Inferior parietal cortex (tissue), 1 donor: Measurements from ENCODE around the gene LRRC55.

Experiments used
- DNase-seq: peaks from one replicate; pipeline ENCODE4 v3.0.0-alpha.2; 2016; ENCODE audit errors: extremely low spot score

Gene LRRC55

GRCh38 chr11:57181678-57182305, at the start of gene LRRC55:
Gene LRRC55, plus strand, starts transcription at chr11:57181953. Its CDS starts 70 bp downstream, at chr11:57182023.
- no peak for DNase-seq

GRCh38 chr11:57133366-57134038, 48.3 kb upstream of the LRRC55 start:
- DNase-seq = no peak

- DNase-seq = no peak
These were observed 47.5 kb upstream of the LRRC55 start for GRCh38 chr11:57134284-57134683.

- no peak for DNase-seq
These were observed 46.6 kb upstream of the LRRC55 start for GRCh38 chr11:57135020-57135751.

- DNase-seq = no peak
These were observed 41.2 kb upstream of the LRRC55 start for GRCh38 chr11:57140568-57140967.

- no peak for DNase-seq
These were observed 38.3 kb upstream of the LRRC55 start for GRCh38 chr11:57143459-57143858.

GRCh38 chr11:57144075-57144474, 37.7 kb upstream of the LRRC55 start:
- no peak for DNase-seq

- DNase-seq = no peak
These were observed 37.0 kb upstream of the LRRC55 start for GRCh38 chr11:57144531-57145320.

GRCh38 chr11:57146301-57146700, 35.5 kb upstream of the LRRC55 start:
- no peak for DNase-seq

- DNase-seq = no peak
These were observed 33.1 kb upstream of the LRRC55 start for GRCh38 chr11:57148621-57149020.

GRCh38 chr11:57150454-57150917, 31.3 kb upstream of the LRRC55 start:
- DNase-seq = no peak

GRCh38 chr11:57152134-57152533, 29.6 kb upstream of the LRRC55 start:
- no peak for DNase-seq

- DNase-seq = no peak
These were observed 28.3 kb upstream of the LRRC55 start for GRCh38 chr11:57153448-57153847.

GRCh38 chr11:57154739-57155138, 27.0 kb upstream of the LRRC55 start:
- DNase-seq = no peak

GRCh38 chr11:57155400-57155799, 26.4 kb upstream of the LRRC55 start:
- no peak for DNase-seq

- no peak for DNase-seq
These were observed 25.7 kb upstream of the LRRC55 start for GRCh38 chr11:57155838-57156607.

- DNase-seq = no peak
These were observed 24.8 kb upstream of the LRRC55 start for GRCh38 chr11:57156928-57157327.

- no peak for DNase-seq
These were observed 24.1 kb upstream of the LRRC55 start for GRCh38 chr11:57157624-57158023.

- no peak for DNase-seq
These were observed 23.6 kb upstream of the LRRC55 start for GRCh38 chr11:57158180-57158579.

GRCh38 chr11:57158599-57158998, 23.2 kb upstream of the LRRC55 start:
- DNase-seq = no peak

GRCh38 chr11:57160665-57161064, 21.1 kb upstream of the LRRC55 start:
- no peak for DNase-seq
